HepG2 (cell line): ENCODE results near the gene SGO1. TPM values are rescaled to one million over a fixed set of nuclear protein-coding genes. Genes with fewer than 3 reads are reported as not detected.

ENCODE experiments used
- ATAC-seq: fragments of 200-7000 bp; cut with Tn5 transposase; 3 replicates; pipeline ENCODE4 v1.9.1; 2020; ENCODE audit warnings: mild to moderate bottlenecking, moderate library complexity
- BruUV-seq: library from RNA; stranded (reverse); fragments of 400-500 nt; replicated peaks from 2 replicates; lab custom pipeline; 2021; lab: Mats Ljungman, UMichigan
- CTCF ChIA-PET: fragments of 300-600 bp; formaldehyde crosslinking; extraction: SDS; loops from one replicate; lab custom pipeline; 2021; ENCODE audit warnings: low total read pairs, inconsistent platforms, low intra/inter-chr PET ratio; lab: Yijun Ruan, JAX
- POLR2A ChIA-PET: fragments of 350-600 bp; sonication (Branson Sonifier 250); formaldehyde crosslinking; loops from one replicate; lab custom pipeline; 2020; ENCODE audit warnings: antibody characterized with exemption, inconsistent platforms; lab: Yijun Ruan, JAX
- DNase-seq: peaks from one replicate; pipeline ENCODE4 v3.0.0-alpha.2; 2015; ENCODE audit warnings: low spot score
- FAIRE-seq: peaks from 3 replicates; lab custom pipeline; 2011; peaks lifted over from hg19 to GRCh38; lab: Jason Lieb, UNC
- H2AFZ ChIP-seq: one replicate; pipeline ENCODE4 v1.6.1; 2011; ENCODE audit warnings: low read length, inconsistent platforms
- H3K27ac ChIP-seq: fragments of 300-600 bp; 3 replicates; pipeline ENCODE4 v1.8.0; 2011; ENCODE audit warnings: mixed run types, mild to moderate bottlenecking, mixed read lengths, low read length, inconsistent platforms; ENCODE audit not compliant: insufficient read depth; ENCODE audit errors: extremely low read length
- H3K27me3 ChIP-seq, 2 experiments: fragments of 200-600 bp in 1 of 2; 2 replicates in 1 of 2; 3 replicates in 1 of 2; pipeline versions ENCODE4 v1.6.0 to v1.8.0; 2011; ENCODE audit warnings: low read length in 2 of 2, mild to moderate bottlenecking in 2 of 2, moderate library complexity in 2 of 2, inconsistent platforms in 1 of 2; ENCODE audit not compliant: insufficient read depth in 2 of 2, control insufficient read depth in 1 of 2
- H3K36me3 ChIP-seq, 2 experiments: fragments of 200-600 bp in 1 of 2; replicated peaks in 1 of 2; 2 replicates in 1 of 2; 3 replicates in 1 of 2; pipeline versions ENCODE4 v1.5.1 to v1.8.0; 2011; ENCODE audit warnings: low read length in 2 of 2, inconsistent platforms in 1 of 2; ENCODE audit not compliant: insufficient read depth in 2 of 2, control insufficient read depth in 1 of 2
- H3K4me1 ChIP-seq: 2 replicates; pipeline ENCODE4 v1.5.1; 2012; ENCODE audit warnings: low read length, inconsistent platforms; ENCODE audit not compliant: insufficient read depth
- H3K4me2 ChIP-seq: 2 replicates; pipeline ENCODE4 v1.6.0; 2011; ENCODE audit warnings: low read depth, low read length, inconsistent platforms
- H3K4me3 ChIP-seq, 3 experiments: fragments of 200-600 bp in 1 of 3; sonication (generic), shearing (Covaris generic) in 1 of 3; replicated peaks in 1 of 3; 2 replicates each; pipeline ENCODE4 v1.5.1; 2011 to 2016; ENCODE audit warnings: low read length in 3 of 3, inconsistent platforms in 2 of 3, low read depth in 2 of 3, mild to moderate bottlenecking in 2 of 3, control low read depth in 1 of 3, mixed read lengths in 1 of 3; ENCODE audit not compliant: insufficient read depth in 1 of 3
- H3K79me2 ChIP-seq: one replicate; pipeline ENCODE4 v1.6.1; 2011; ENCODE audit warnings: low read length, inconsistent platforms; ENCODE audit not compliant: insufficient read depth
- H3K9ac ChIP-seq: 2 replicates; pipeline ENCODE4 v1.6.0; 2011; ENCODE audit warnings: mild to moderate bottlenecking, low read depth, low read length, inconsistent platforms; ENCODE audit not compliant: insufficient read depth
- H3K9me3 ChIP-seq: 2 replicates; pipeline ENCODE4 v1.5.1; 2012; ENCODE audit warnings: mild to moderate bottlenecking, low read length
- H4K20me1 ChIP-seq: 2 replicates; pipeline ENCODE4 v1.6.0; 2011; ENCODE audit warnings: inconsistent platforms, mild to moderate bottlenecking, low read length, moderate library complexity; ENCODE audit not compliant: insufficient read depth
- CBX2 ChIP-seq, 2 experiments: fragments of 200-600 bp in 1 of 2; sonication (generic); formaldehyde crosslinking in 1 of 2; IDR thresholded peaks; 2 replicates each; pipeline versions ENCODE4 v1.7.0 to v1.8.1; 2018 to 2022; ENCODE audit warnings: low read depth in 2 of 2, low read length in 1 of 2, mild to moderate bottlenecking in 1 of 2, missing genetic modification reagents in 1 of 2
- MYNN ChIP-seq: sonication (generic); formaldehyde crosslinking; IDR thresholded peaks from 2 replicates; pipeline ENCODE4 v1.4.0; 2020; ENCODE audit warnings: mild to moderate bottlenecking, low read depth, missing genetic modification reagents
- SYNCRIP ChIP-seq: fragments of 200-400 bp; formaldehyde crosslinking; IDR thresholded peaks from 2 replicates; pipeline ENCODE4 v1.6.1; 2018; ENCODE audit warnings: mild to moderate bottlenecking, low read depth, low read length; ENCODE audit not compliant: insufficient read depth
- ZNF326 ChIP-seq: sonication (generic); formaldehyde crosslinking; IDR thresholded peaks from 2 replicates; pipeline ENCODE4 v1.4.0; 2020; ENCODE audit warnings: missing genetic modification reagents, borderline replicate concordance
- ZNF615 ChIP-seq: sonication (generic); formaldehyde crosslinking; IDR thresholded peaks from 2 replicates; pipeline ENCODE4 v1.5.0; 2020; ENCODE audit warnings: mild to moderate bottlenecking, missing genetic modification reagents, borderline replicate concordance
- ZNF766 ChIP-seq: sonication (generic); formaldehyde crosslinking; IDR thresholded peaks from 2 replicates; pipeline ENCODE4 v1.5.0; 2020; ENCODE audit warnings: missing genetic modification reagents, borderline replicate concordance
- WGBS: methylation state at CpG from one replicate; pipeline ENCODE4 v1.1.6; 2017; ENCODE audit warnings: low lambda C conversion rate; 5-methylcytosine and 5-hydroxymethylcytosine counted together
- in situ Hi-C: cut with HindIII; loops from 2 replicates; pipeline ENCODE4 v1.10.0; 2017; ENCODE audit warnings: low pct_unique_long_range_greater_than_20kb; ENCODE audit not compliant: extremely low pct_ligation_motif_present
- intact Hi-C: fragments of 100-400 bp; cut with micrococcal nuclease; formaldehyde crosslinking; loops from one replicate; pipeline ENCODE4 v1.10.0; 2022; ENCODE audit not compliant: unreplicated experiment
- microRNA-seq: library from miRNA; unstranded; fragments of <30 nt; microRNA quantifications from one replicate; pipeline ENCODE4, GENCODE V29; 2020
- polyA plus RNA-seq, 8 experiments: library from polyadenylated mRNA; depleted of rRNA in 3 of 8; stranded (reverse) in 7 of 8; unstranded in 1 of 8; fragments of >200 nt; fragmentation: Illumina TruSeq in 4 of 8; extraction: Trizol in 4 of 8; gene quantifications; 2 replicates each; pipeline versions ENCODE4 v1.2.1 to v1.2.3, GENCODE V29; 2011 to 2016; ENCODE audit warnings: low read depth in 4 of 8, missing spikeins in 1 of 8, mixed read lengths in 1 of 8; ENCODE audit not compliant: insufficient read depth in 1 of 8
- small RNA-seq, 3 experiments: library from RNA; depleted of rRNA; stranded (forward); fragments of <200 nt; gene quantifications; one replicate each; pipeline ENCODE3, GENCODE V24; 2012; ENCODE audit warnings: low read depth in 2 of 3, low replicate concordance in 1 of 3; ENCODE audit not compliant: insufficient read length in 3 of 3, insufficient read depth in 2 of 3
- total RNA-seq, 5 experiments: library from RNA; depleted of rRNA; stranded (reverse); fragments of >200 nt; fragmentation: Illumina TruSeq; extraction: Trizol; gene quantifications; 2 replicates each; pipeline ENCODE4 v1.2.3, GENCODE V29; 2016; ENCODE audit warnings: low read depth in 1 of 5
- TF ChIP-seq, protein P1 (sequence below): sonication (generic); formaldehyde crosslinking; conservative IDR thresholded peaks from 2 replicates; pipeline ENCODE4 v1.4.0; 2020; ENCODE audit warnings: missing genetic modification reagents

Gene SGO1
- total and polyA plus RNA-seq, 2 of the 13 experiments (the other 11 are each of a cell fraction or from before 2014, with no cell fraction given): 2.1 to 16.1 TPM

GRCh38 chr3:20121088-20121487, 64.9 kb downstream of the SGO1 start:
- DNase-seq (no peak), ATAC-seq (no peak), FAIRE-seq (no peak)
- Histone ChIP-seq H2AFZ (no peak overlapping the region), H3K79me2 (no peaks in the 10 kb centered on the region), H3K4me1 (no peaks in the 10 kb centered on the region), H4K20me1 (no peaks in the 10 kb centered on the region), H3K9ac (no peak overlapping the region), H3K9me3 (no peaks in the 10 kb centered on the region), H3K4me2 (no peak overlapping the region), H3K4me3 (no peak overlapping the region), H3K27me3 (no peaks in the 10 kb centered on the region; a peak in 1 of 5 replicates), H3K36me3 (no peaks in the 10 kb centered on the region), H3K27ac (no peak overlapping the region)
- intact Hi-C loops (no loop called here), in situ Hi-C loops (no loop called here)
- ChIA-PET CTCF (no interaction called here), POLR2A (no interaction called here)
- no TSS peak for BruUV-seq
- TF ChIP-seq, protein P1, sequence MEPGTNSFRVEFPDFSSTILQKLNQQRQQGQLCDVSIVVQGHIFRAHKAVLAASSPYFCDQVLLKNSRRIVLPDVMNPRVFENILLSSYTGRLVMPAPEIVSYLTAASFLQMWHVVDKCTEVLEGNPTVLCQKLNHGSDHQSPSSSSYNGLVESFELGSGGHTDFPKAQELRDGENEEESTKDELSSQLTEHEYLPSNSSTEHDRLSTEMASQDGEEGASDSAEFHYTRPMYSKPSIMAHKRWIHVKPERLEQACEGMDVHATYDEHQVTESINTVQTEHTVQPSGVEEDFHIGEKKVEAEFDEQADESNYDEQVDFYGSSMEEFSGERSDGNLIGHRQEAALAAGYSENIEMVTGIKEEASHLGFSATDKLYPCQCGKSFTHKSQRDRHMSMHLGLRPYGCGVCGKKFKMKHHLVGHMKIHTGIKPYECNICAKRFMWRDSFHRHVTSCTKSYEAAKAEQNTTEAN (CRISPR knock-in tag): no peak
- TF ChIP-seq CBX2 (IDR thresholded peaks at IDR 0.05; ENCODE audit: low read depth, low read length) (no peak), CBX2 (CRISPR knock-in tag; IDR thresholded peaks at IDR 0.05; ENCODE audit: low read depth) (no peak), ZNF766 (CRISPR knock-in tag) (no peak), SYNCRIP (no peak), ZNF615 (no peak), MYNN (CRISPR knock-in tag) (no peak), ZNF326 (CRISPR knock-in tag) (no peak)
- 81% methylated on average over 3 of the region's 3 CpGs for WGBS

Small RNA genes within 50 kb of the gene (microRNA-seq; reads per million reads assigned to microRNA genes)
- gene MIR3135A: not detected

Small RNA genes within 50 kb of the gene (small RNA-seq; reads per million reads assigned to genes)
- gene MIR3135A: 0 reads per million in 3 experiments

Other genes with a start within 250 kb of the SGO1 start
- gene RAB5A, start 239.1 kb downstream of the SGO1 start, total RNA-seq (2016; rRNA removed; fragmentation: Illumina TruSeq; extraction: Trizol): 27.1 and 29.3 TPM in 2 replicates
- 13.5 and 16.0 TPM in 2 replicates for gene RAB5A, start 239.1 kb downstream of the SGO1 start, polyA plus RNA-seq (2011; rRNA removed)
- gene PP2D1, start 173.9 kb downstream of the SGO1 start, total RNA-seq (2016; rRNA removed; fragmentation: Illumina TruSeq; extraction: Trizol): not detected in 2 replicates
- not detected in 2 replicates for gene PP2D1, start 173.9 kb downstream of the SGO1 start, polyA plus RNA-seq (2011; rRNA removed)
- gene KAT2B, start 145.8 kb downstream of the SGO1 start, total RNA-seq (2016; rRNA removed; fragmentation: Illumina TruSeq; extraction: Trizol): 0.97 and 1.00 TPM in 2 replicates
- 1.4 and 1.7 TPM in 2 replicates for gene KAT2B, start 145.8 kb downstream of the SGO1 start, polyA plus RNA-seq (2011; rRNA removed)